WTC11 (cell line): ENCODE data around the gene SPIRE2. TPM values are rescaled to one million over a fixed set of nuclear protein-coding genes. Genes with fewer than 3 reads are reported as not detected.

ENCODE experiments used
- ATAC-seq: fragments of 200-7000 bp; cut with Tn5 transposase; 2 replicates; pipeline ENCODE4 v1.10.0; 2021; ENCODE audit warnings: mild to moderate bottlenecking, moderate library complexity
- CTCF ChIA-PET: fragments of 300-600 bp; sonication (Branson Sonifier 250); formaldehyde crosslinking; loops from one replicate; lab custom pipeline; 2021; ENCODE audit warnings: antibody characterized with exemption; lab: Charles Lee
- POLR2A ChIA-PET: fragments of 350-600 bp; sonication (Branson Sonifier 250); formaldehyde crosslinking; loops from one replicate; lab custom pipeline; 2021; ENCODE audit warnings: antibody characterized with exemption; lab: Charles Lee
- DNase-seq: peaks from one replicate; pipeline ENCODE4 v3.0.0; 2021; ENCODE audit warnings: low spot score
- H3K27ac Mint-ChIP-seq: 2 replicates; pipeline ENCODE4 v1.8.0; 2021; ENCODE audit warnings: mixed read lengths
- H3K27me3 Mint-ChIP-seq: 2 replicates; pipeline ENCODE4 v1.8.0; 2021; ENCODE audit warnings: low read depth, mild to moderate bottlenecking, moderate library complexity, mixed read lengths
- H3K36me3 Mint-ChIP-seq: 2 replicates; pipeline ENCODE4 v1.8.0; 2021; ENCODE audit warnings: mixed read lengths
- H3K4me1 Mint-ChIP-seq: 2 replicates; pipeline ENCODE4 v1.8.0; 2022; ENCODE audit warnings: mixed read lengths
- H3K4me3 Mint-ChIP-seq: 2 replicates; pipeline ENCODE4 v1.8.0; 2021; ENCODE audit warnings: mild to moderate bottlenecking, moderate library complexity, mixed read lengths
- H3K9me3 Mint-ChIP-seq: 2 replicates; pipeline ENCODE4 v1.8.0; 2021; ENCODE audit warnings: mixed read lengths
- EMX1 ChIP-seq: fragments of 250-450 bp; sonication (Bioruptor Pico); IDR thresholded peaks from 2 replicates; pipeline ENCODE4 v1.8.0; 2021; ENCODE audit warnings: mild to moderate bottlenecking
- GABPB1 ChIP-seq: sonication (generic); formaldehyde crosslinking; IDR thresholded peaks from 2 replicates; pipeline ENCODE4 v1.8.1; 2023; ENCODE audit warnings: mild to moderate bottlenecking, missing genetic modification reagents
- GTF2I ChIP-seq: fragments of 250-450 bp; sonication (Bioruptor Pico); conservative IDR thresholded peaks from 2 replicates; pipeline ENCODE4 v1.4.0; 2021; ENCODE audit warnings: mild to moderate bottlenecking
- TCF7 ChIP-seq: sonication (generic); formaldehyde crosslinking; IDR thresholded peaks from 2 replicates; pipeline ENCODE4 v1.8.0; 2022; ENCODE audit warnings: mild to moderate bottlenecking, low read depth, missing genetic modification reagents, moderate library complexity
- ZBTB21 ChIP-seq: sonication (generic); formaldehyde crosslinking; IDR thresholded peaks from 2 replicates; pipeline ENCODE4 v1.8.1; 2023; ENCODE audit warnings: mild to moderate bottlenecking, missing genetic modification reagents, borderline replicate concordance
- ZNF263 ChIP-seq: sonication (generic); formaldehyde crosslinking; IDR thresholded peaks from 2 replicates; pipeline ENCODE4 v1.8.1; 2022; ENCODE audit warnings: low read depth, mild to moderate bottlenecking, moderate library complexity, missing genetic modification reagents
- ZNF317 ChIP-seq: sonication (generic); formaldehyde crosslinking; IDR thresholded peaks from 2 replicates; pipeline ENCODE4 v1.8.1; 2023; ENCODE audit warnings: low read depth, mild to moderate bottlenecking, moderate library complexity, missing genetic modification reagents, borderline replicate concordance
- ZNF423 ChIP-seq: fragments of 250-450 bp; sonication (Bioruptor Pico); IDR thresholded peaks from 2 replicates; pipeline ENCODE4 v2.1.2; 2022; ENCODE audit warnings: mild to moderate bottlenecking, moderate library complexity
- total RNA-seq: library from RNA; stranded (reverse); gene quantifications from 3 replicates; pipeline ENCODE4 v1.2.3, GENCODE V29; 2021
- TF ChIP-seq, protein P1 (sequence below): fragments of 200-600 bp; IDR thresholded peaks from 2 replicates; pipeline ENCODE4 v1.8.0; 2022; ENCODE audit warnings: antibody characterized with exemption
- TF ChIP-seq, protein P2 (sequence below): fragments of 250-450 bp; sonication (Bioruptor Pico); IDR thresholded peaks from 2 replicates; pipeline ENCODE4 v1.9.0; 2021; ENCODE audit warnings: moderate library complexity, mild to moderate bottlenecking, inconsistent platforms, borderline replicate concordance
- TF ChIP-seq, protein P3 (sequence below): sonication (generic); formaldehyde crosslinking; IDR thresholded peaks from 2 replicates; pipeline ENCODE4 v1.8.1; 2023; ENCODE audit warnings: mild to moderate bottlenecking, moderate library complexity, missing genetic modification reagents

The SPIRE2 gene
- total RNA-seq, 1 experiment from 2014 or later: 19.7 TPM

DNA sequence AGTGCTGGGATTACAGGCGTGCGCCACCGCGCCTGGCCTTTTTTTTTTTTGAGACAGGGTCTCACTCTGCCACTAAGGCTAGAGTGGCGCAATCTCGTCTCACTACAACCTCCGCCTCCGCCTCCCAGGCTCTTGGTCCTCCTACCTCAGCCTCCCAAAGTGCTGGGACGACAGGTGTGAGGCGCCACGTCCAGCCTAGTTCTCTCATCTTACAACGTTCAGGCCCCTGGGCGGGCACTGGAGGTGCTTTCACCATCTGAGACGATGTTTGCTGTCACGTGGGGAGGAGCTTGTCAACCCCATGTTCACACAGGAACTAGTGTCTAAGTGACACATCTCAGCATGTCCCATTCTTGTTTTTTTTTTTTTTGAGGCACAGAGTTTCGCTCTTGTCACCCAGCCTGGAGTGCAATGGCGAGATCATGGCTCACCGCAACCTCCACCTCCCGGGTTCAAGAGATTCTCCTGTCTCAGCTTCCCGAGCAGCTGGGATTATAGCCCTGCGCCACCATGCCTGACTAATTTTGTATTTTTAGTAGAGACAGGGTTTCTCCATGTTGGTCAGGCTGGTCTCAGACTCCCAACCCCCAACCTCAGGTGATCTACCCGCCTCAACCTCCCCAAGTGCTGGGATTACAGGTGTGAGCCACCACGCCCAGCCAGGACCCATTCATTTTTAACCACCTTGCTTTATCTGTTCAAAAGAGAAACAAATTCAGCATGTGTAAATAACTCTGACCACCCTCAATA lies 6.7 kb upstream of the SPIRE2 start:
- 0 out of 2 replicates have a peak overlapping the region, but pooled peaks have one; percentile 65 for H3K27ac Mint-ChIP-seq
- ChIA-PET CTCF (no interaction called here), POLR2A (no interaction called here)
- ATAC-seq (no peak), DNase-seq (no peak)
- peaks cover 7% of the 10 kb centered on the region for H3K9me3 Mint-ChIP-seq
- peaks cover 44% of the 10 kb centered on the region for H3K4me1 Mint-ChIP-seq
- peaks cover 19% of the 10 kb centered on the region for H3K36me3 Mint-ChIP-seq
- TF ChIP-seq GABPB1 (CRISPR knock-in tag): 0 out of 2 replicates have a peak, but pooled peaks have one; percentile 9
- TF ChIP-seq, protein P1, sequence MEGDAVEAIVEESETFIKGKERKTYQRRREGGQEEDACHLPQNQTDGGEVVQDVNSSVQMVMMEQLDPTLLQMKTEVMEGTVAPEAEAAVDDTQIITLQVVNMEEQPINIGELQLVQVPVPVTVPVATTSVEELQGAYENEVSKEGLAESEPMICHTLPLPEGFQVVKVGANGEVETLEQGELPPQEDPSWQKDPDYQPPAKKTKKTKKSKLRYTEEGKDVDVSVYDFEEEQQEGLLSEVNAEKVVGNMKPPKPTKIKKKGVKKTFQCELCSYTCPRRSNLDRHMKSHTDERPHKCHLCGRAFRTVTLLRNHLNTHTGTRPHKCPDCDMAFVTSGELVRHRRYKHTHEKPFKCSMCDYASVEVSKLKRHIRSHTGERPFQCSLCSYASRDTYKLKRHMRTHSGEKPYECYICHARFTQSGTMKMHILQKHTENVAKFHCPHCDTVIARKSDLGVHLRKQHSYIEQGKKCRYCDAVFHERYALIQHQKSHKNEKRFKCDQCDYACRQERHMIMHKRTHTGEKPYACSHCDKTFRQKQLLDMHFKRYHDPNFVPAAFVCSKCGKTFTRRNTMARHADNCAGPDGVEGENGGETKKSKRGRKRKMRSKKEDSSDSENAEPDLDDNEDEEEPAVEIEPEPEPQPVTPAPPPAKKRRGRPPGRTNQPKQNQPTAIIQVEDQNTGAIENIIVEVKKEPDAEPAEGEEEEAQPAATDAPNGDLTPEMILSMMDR: no peak
- H3K27me3 Mint-ChIP-seq: peaks cover 4% of the 10 kb centered on the region; the same call in 1 of the 2 replicates
- no peak overlapping the region for H3K4me3 Mint-ChIP-seq

DNA sequence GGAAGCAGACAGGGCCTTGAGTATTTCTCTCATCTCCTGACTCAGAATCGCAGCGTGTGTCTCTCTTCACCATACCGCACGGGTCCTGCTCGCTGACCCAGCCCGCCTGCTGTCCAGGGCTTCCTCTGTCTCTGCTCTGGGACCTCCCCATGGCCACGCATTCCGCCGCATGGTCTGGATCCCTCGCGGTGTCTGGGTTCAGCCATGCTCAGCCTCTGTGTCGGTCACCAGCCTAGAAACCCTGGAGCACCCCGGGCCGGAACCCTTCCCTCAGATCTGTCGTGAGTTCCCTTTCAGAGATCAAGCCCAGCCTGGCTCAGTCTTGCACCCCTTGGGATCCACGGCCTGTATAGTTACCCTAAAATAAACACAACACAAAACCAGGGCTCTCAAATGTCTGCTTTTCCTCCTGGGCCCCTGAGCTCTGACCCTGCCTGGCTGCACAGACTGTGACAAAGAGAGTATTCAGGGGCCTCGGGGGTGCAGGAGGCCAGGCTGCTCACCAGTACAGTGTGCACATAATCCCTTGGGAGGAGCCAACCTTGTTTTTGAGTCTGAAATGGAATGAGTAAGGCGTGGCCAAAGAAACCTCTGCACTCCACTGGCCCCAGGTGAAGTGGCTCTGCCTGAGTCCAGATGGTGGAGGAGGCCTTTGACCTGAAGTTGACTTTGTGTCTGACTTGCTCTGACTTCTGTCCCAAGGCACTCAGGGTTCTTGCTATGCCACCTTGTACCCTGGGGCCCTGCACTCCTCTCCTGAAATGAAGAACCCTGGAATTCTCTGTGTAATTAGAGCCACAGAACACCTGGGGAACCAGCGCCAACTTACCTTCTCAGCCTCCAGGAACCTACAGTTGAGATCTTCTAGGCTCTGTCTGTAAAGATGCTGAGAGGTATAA lies 5.8 kb upstream of the SPIRE2 start:
- ChIA-PET POLR2A (no interaction called here), CTCF (no interaction called here)
- Mint-ChIP-seq H3K9me3 (peaks cover 7% of the 10 kb centered on the region), H3K27ac (peak overlapping the region; percentile 65; the same call in 1 of the 2 replicates), H3K36me3 (peaks cover 19% of the 10 kb centered on the region), H3K4me1 (peaks cover 41% of the 10 kb centered on the region), H3K27me3 (peaks cover 4% of the 10 kb centered on the region; the same call in 1 of the 2 replicates), H3K4me3 (no peak overlapping the region; the same call in 1 of the 2 replicates)
- no peak for DNase-seq
- TF ChIP-seq ZBTB21 (CRISPR knock-in tag): no peak
- TF ChIP-seq GABPB1 (CRISPR knock-in tag): peak; percentile 35
- ATAC-seq: no peak

DNA sequence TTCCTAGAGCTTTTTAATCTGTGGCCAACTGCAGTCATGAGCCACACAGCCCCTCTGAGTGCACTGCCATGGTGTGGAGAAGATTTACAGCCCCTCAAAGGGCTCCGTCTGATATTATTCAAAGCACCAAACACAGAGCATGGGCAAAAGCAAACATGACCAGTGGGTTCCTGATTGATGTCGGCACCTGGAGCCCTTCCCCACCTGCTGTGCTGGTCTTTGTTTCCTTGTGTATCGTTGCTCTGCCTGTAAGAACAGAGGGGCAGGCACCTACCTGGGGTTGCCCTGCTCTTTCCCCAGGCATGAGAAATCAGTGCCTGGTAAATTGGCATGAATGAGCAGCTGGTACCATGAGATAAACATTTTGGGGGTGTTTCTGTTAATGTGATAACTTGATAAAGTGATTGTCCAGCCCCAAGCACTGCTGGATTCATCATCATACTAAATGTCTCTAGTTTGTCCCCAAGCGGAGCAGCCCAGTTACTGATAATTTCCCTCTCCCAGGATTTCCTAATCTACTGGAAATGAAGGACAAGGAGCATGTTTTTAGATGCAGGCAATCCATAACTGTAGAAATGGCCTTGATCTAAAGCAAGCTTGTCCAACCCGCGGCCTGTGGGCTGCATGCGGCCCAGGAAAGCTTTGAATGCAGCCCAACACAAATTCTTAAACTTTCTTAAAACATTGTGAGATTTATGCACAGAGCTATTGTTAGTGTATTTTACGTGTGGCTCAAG lies 5.0 kb upstream of the SPIRE2 start:
- Mint-ChIP-seq H3K4me1 (peaks cover 35% of the 10 kb centered on the region), H3K27ac (peak overlapping the region; percentile 79), H3K4me3 (no peak overlapping the region), H3K27me3 (no peaks in the 10 kb centered on the region), H3K36me3 (peaks cover 12% of the 10 kb centered on the region), H3K9me3 (no peaks in the 10 kb centered on the region)
- DNase-seq (peak; percentile 47), ATAC-seq (peak; percentile 46)
- ChIA-PET CTCF (interaction anchor here (1.2 to 1.3 kb wide), 2 partner anchors 38 to 87 kb away, joined by 3 to 4 read pairs; no protein-coding TSS in a partner anchor), POLR2A (no interaction called here)
- no peak for TF ChIP-seq GTF2I
- no peak for TF ChIP-seq ZNF263 (CRISPR knock-in tag)
- TF ChIP-seq ZNF317: no peak
- TF ChIP-seq, protein P2, sequence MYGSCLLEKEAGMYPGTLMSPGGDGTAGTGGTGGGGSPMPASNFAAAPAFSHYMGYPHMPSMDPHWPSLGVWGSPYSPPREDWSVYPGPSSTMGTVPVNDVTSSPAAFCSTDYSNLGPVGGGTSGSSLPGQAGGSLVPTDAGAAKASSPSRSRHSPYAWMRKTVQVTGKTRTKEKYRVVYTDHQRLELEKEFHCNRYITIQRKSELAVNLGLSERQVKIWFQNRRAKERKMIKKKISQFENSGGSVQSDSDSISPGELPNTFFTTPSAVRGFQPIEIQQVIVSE (CRISPR knock-in tag): no peak
- TF ChIP-seq TCF7 (CRISPR knock-in tag): no peak
- TF ChIP-seq EMX1 (CRISPR knock-in tag): no peak
- no peak; the same call in 1 of the 2 replicates for TF ChIP-seq GABPB1 (CRISPR knock-in tag)
- TF ChIP-seq ZNF423 (CRISPR knock-in tag): no peak
- TF ChIP-seq ZBTB21 (CRISPR knock-in tag): no peak
- TF ChIP-seq, protein P3, sequence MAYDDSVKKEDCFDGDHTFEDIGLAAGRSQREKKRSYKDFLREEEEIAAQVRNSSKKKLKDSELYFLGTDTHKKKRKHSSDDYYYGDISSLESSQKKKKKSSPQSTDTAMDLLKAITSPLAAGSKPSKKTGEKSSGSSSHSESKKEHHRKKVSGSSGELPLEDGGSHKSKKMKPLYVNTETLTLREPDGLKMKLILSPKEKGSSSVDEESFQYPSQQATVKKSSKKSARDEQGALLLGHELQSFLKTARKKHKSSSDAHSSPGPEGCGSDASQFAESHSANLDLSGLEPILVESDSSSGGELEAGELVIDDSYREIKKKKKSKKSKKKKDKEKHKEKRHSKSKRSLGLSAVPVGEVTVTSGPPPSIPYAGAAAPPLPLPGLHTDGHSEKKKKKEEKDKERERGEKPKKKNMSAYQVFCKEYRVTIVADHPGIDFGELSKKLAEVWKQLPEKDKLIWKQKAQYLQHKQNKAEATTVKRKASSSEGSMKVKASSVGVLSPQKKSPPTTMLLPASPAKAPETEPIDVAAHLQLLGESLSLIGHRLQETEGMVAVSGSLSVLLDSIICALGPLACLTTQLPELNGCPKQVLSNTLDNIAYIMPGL (CRISPR knock-in tag): no peak
